Activated T-cell treated with anti-CD3 and anti-CD28 coated beads, Interleukin-2, amount 50 U/mL, for 48 hours (primary cell): ENCODE results near the gene CREBBP.
A peak's percentile ranks its signal among the peaks of the same experiment; 100 is the strongest.

Experiments
- DNase-seq, 2 experiments: peaks; one replicate each; pipeline ENCODE4 v3.0.0-alpha.2; 2020

Gene CREBBP

GRCh38 chr16:3701531-3701930, 179.0 kb downstream of the CREBBP start:
- no peak for DNase-seq

GRCh38 chr16:3698941-3699340, 181.6 kb downstream of the CREBBP start:
- DNase-seq, result no peak

GRCh38 chr16:3696425-3697218, 183.9 kb downstream of the CREBBP start:
- DNase-seq, result no peak

- no peak for DNase-seq
Measured at GRCh38 chr16:3695610-3696369, 184.7 kb downstream of the CREBBP start.

GRCh38 chr16:3694051-3694450, 186.5 kb downstream of the CREBBP start:
- DNase-seq, result no peak

- DNase-seq, result no peak
Measured at GRCh38 chr16:3691761-3692160, 188.8 kb downstream of the CREBBP start.

GRCh38 chr16:3690980-3691720, 189.4 kb downstream of the CREBBP start:
- DNase-seq, result no peak

- peak; percentile 89 to 91 for DNase-seq
Measured at GRCh38 chr16:3690470-3690928, 190.0 kb downstream of the CREBBP start.

- DNase-seq, result no peak
Measured at GRCh38 chr16:3689731-3690130, 190.8 kb downstream of the CREBBP start.

- DNase-seq, result no peak
Measured at GRCh38 chr16:3687792-3688191, 192.7 kb downstream of the CREBBP start.

GRCh38 chr16:3687021-3687420, 193.5 kb downstream of the CREBBP start:
- no peak for DNase-seq

- DNase-seq, result no peak
Measured at GRCh38 chr16:3681206-3681605, 199.3 kb downstream of the CREBBP start.

- DNase-seq, result no peak
Measured at GRCh38 chr16:3677994-3678393, 202.5 kb downstream of the CREBBP start.

GRCh38 chr16:3675601-3676130, 204.8 kb downstream of the CREBBP start:
- DNase-seq, result no peak
